ENCODE data around the gene MAML3. TPM values are rescaled to one million over a fixed set of nuclear protein-coding genes. Genes with fewer than 3 reads are reported as not detected.

The MAML3 gene
- total RNA-seq, 4 donors from 2014 or later, result 2.4 to 50.5 (median 17.8) TPM

GRCh38 chr4:139919521-139919920, 234.5 kb downstream of the MAML3 start:
- H3K9me3 ChIP-seq, result no peaks in the 10 kb centered on the region
- TF ChIP-seq CTCF (IDR thresholded peaks at IDR 0.05) (no peak), POLR2A (IDR thresholded peaks at IDR 0.05) (no peak)
- DNase-seq, result peak in 1 of 2 donors; percentile 42
- H3K4me3 ChIP-seq, result no peak overlapping the region
- no peaks in the 10 kb centered on the region for H3K36me3 ChIP-seq
- peaks cover 32 to 44% of the 10 kb centered on the region in 2 donors for H3K4me1 ChIP-seq
- no peaks in the 10 kb centered on the region for H3K27me3 ChIP-seq
- intact Hi-C loops (cut with DNase I; ENCODE audit: low total_unique reads), result no loop called here
- peak overlapping the region; percentile 81 to 96 for H3K27ac ChIP-seq

GRCh38 chr4:139919004-139919403, 235.0 kb downstream of the MAML3 start:
- no peaks in the 10 kb centered on the region for H3K36me3 ChIP-seq
- H3K9me3 ChIP-seq, result no peaks in the 10 kb centered on the region
- DNase-seq, result no peak
- no peak for TF ChIP-seq POLR2A (IDR thresholded peaks at IDR 0.05)
- TF ChIP-seq CTCF (IDR thresholded peaks at IDR 0.05), result no peak
- no peaks in the 10 kb centered on the region for H3K27me3 ChIP-seq
- H3K27ac ChIP-seq, result peak overlapping the region; percentile 81 to 96
- intact Hi-C loops (cut with DNase I; ENCODE audit: low total_unique reads), result no loop called here
- H3K4me3 ChIP-seq, result no peak overlapping the region
- H3K4me1 ChIP-seq, result peaks cover 32 to 49% of the 10 kb centered on the region in 2 donors

GRCh38 chr4:139918591-139918990, 235.4 kb downstream of the MAML3 start:
- Histone ChIP-seq H3K36me3 (no peaks in the 10 kb centered on the region), H3K27ac (peak overlapping the region; percentile 81 to 96), H3K4me3 (no peak overlapping the region), H3K27me3 (no peaks in the 10 kb centered on the region), H3K4me1 (peaks cover 35 to 52% of the 10 kb centered on the region in 2 donors), H3K9me3 (no peaks in the 10 kb centered on the region)
- intact Hi-C loops (cut with DNase I; ENCODE audit: low total_unique reads), result no loop called here
- no peak for DNase-seq
- TF ChIP-seq CTCF (IDR thresholded peaks at IDR 0.05) (no peak), POLR2A (IDR thresholded peaks at IDR 0.05) (no peak)

GRCh38 chr4:139917896-139918295, 236.1 kb downstream of the MAML3 start:
- TF ChIP-seq CTCF (IDR thresholded peaks at IDR 0.05) (no peak), POLR2A (IDR thresholded peaks at IDR 0.05) (no peak)
- H3K27me3 ChIP-seq, result no peaks in the 10 kb centered on the region
- intact Hi-C loops (cut with DNase I; ENCODE audit: low total_unique reads), result no loop called here
- peaks cover 42 to 54% of the 10 kb centered on the region in 2 donors for H3K4me1 ChIP-seq
- no peaks in the 10 kb centered on the region for H3K36me3 ChIP-seq
- no peaks in the 10 kb centered on the region for H3K9me3 ChIP-seq
- peak overlapping the region; percentile 81 to 96 for H3K27ac ChIP-seq
- DNase-seq, result no peak
- H3K4me3 ChIP-seq, result no peak overlapping the region

- Histone ChIP-seq H3K27me3 (no peaks in the 10 kb centered on the region), H3K9me3 (no peaks in the 10 kb centered on the region), H3K4me1 (peaks cover 32 to 42% of the 10 kb centered on the region in 2 donors), H3K4me3 (no peak overlapping the region), H3K36me3 (no peaks in the 10 kb centered on the region), H3K27ac (peak overlapping the region; percentile 81 to 96)
- intact Hi-C loops (cut with DNase I; ENCODE audit: low total_unique reads), result no loop called here
- no peak for DNase-seq
- TF ChIP-seq POLR2A (IDR thresholded peaks at IDR 0.05), result no peak
- TF ChIP-seq CTCF (IDR thresholded peaks at IDR 0.05), result no peak
These were observed 237.9 kb downstream of the MAML3 start for GRCh38 chr4:139916041-139916440.

Measured in uterus (tissue), 4 donors.